ENCODE results near the gene RREB1. TPM values are rescaled to one million over a fixed set of nuclear protein-coding genes. Genes with fewer than 3 reads are reported as not detected.
"Not testable (repeated sequence)": the region's sequence is repeated elsewhere in the genome, so short reads cannot be mapped to it uniquely, and the experiment has no call there.

RREB1 gene
- total RNA-seq, 1 experiment from 2014 or later = 7.0 TPM

DNA sequence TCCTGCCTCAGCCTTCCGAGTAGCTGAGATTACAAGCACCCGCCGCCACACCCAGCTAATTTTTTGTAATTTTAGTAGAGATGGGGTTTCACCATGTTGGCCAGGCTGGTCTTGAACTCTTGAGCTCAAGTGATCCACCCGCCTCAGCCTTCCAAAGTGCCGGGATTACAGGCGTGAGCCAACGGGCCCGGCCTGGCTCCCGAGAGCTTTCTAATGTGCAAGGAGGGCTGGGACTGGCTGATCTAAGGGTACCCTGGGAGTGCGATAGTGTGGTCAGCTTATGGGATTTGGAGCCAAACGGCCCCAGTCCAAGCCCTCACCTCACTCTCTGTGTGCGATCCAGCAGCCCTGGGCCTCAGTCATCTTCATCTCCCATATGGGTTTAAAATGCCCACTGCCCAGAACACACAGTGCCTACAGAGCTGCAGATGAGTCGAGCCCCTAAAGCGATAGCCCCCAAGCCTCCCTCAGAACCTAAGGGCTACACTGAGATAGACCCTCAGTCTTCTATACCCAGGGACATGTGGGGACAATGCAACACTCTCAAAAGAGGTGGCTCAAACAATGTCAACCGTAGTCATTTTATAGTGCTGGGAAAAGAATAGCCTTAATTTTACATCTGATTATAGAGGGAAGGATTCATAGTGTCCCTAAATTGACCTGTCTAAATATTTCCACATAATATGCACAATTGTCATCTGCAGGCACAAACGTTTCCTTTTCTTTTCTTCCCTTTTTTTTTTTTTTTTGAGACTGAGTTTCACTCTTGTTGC lies 155.2 kb downstream of the RREB1 start:
- DNase-seq (ENCODE audit: low read depth) = no peak

DNA sequence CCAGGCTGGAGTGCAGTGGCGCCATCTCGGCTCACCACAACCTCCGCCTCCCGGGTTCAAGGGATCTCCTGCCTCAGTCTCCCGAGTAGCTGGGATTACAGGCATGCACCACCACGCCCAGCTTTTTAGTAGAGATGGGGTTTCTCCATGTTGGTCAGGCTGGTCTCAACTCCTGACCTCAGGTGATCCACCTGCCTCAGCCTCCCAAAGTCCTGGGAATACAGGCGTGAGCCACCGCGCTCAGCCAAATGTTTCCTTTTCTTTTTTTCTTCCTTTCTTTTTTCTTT lies 155.7 kb downstream of the RREB1 start:
- DNase-seq (ENCODE audit: low read depth) = not testable (repeated sequence)

DNA sequence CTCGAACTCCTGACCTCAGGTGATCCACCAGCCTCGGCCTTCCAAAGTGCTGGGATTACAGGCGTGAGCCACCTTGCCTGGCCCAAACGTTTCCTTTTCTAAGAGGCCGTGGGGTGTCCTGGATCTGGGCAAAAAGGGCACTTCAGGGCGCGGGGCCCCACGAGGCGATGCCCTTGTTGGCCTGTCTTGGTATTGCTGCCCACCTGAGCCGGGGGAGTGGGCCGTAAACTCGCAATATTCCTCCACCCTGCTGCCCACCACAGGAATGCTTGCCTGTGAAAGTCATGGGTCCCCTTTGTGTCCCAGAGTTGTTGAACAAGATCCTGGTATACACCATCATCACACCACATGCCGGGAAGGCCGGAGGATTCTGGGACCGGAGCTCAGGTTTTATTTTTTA lies 156.3 kb downstream of the RREB1 start:
- no peak for DNase-seq (ENCODE audit: low read depth)

DNA sequence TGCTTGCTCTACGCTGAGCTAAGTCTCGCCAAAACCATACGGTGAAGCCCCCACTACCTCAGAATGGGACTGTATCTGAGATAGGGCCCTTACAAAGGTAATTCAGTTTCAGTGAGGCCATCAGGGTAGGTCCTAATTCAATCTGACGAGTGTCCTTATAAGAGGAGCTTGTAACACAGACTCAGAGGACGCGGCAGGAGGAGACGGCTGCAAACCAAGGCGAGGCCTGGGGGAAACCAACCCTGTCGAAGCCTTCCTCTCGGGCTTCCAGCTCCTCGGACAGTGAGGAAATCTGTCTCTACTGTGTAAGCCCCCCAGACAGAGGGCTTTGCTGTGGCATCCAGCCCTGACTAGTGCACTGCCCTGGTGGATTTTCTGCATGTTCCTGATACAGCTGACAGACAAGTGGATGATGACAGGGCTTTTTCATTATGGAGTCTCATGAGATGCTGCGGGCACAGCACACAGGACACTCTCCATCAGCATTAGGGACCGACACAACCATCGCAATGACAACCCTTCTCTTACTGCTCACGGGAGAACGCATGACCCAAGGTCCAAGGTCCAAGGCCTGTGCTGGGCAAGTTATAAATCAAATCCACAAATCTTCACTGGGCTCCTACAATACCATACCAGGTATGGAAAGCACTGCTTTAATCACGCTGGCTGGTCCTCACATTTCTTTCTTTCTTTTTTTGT lies 157.1 kb downstream of the RREB1 start:
- no peak for DNase-seq (ENCODE audit: low read depth)

DNA sequence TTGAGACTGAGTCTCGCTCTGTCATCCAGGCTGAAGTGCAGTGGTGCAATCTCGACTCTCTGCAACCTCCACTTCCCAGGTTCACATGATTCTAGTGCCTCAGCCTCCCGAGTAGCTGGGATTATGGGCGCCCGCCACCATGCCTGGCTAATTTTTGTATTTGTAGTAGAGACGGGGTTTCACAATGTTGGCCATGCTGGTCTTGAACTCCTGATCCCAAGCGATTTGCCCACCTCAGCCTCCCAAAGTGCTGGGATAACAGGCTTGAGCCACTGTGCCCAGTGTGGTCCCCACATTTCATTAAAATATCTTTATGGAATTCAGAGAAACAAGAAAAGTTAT lies 157.6 kb downstream of the RREB1 start:
- not testable (repeated sequence) for DNase-seq (ENCODE audit: low read depth)

DNA sequence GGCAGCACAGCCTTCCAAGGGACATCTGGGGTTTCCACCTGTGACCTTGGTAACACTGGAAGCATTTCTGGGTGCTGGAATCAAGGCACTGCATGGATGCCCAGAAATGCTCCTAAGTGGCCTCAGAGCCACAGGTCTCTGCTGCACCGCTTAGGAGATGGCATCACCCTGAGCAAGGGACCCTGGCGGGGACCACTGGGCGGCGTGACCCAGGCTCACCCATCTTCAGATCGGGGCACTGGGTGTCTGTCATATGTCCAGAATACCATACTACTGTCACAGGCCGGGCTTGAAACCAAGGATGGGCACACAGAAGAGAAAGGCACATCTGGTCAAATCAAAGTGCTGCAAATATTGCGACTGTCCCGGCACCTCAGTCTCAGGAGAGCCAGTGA lies 159.3 kb downstream of the RREB1 start:
- no peak for DNase-seq (ENCODE audit: low read depth)

DNA sequence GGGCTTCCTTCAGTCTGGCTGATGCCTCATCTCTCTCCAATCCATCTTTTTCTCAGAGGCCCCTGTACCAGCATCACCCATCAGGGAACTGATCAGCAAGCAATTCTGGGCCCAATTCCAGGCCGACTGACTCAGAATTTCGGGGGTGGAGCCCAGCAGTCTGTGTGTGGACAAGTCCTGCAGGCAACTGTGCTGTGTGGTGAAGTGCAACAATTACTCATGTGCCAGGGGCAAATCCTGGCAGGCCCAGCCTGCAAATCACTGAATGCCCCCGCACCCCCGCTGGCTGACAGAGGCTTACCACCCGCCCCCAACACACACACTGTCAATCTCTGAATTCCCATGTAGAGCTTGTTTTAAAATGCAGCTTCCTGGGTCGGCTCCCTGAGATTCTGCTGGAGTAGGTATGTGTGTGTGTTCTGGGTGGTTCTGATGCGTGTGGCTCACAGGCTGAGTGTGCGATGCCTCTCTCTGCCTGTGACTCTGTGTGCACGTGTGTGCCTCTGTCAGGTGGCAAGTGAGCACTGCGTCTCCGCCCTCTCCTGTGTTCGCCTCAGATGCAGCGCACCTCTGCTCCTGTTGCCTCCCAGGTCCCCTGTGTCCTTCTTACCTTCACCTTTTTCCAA lies 159.8 kb downstream of the RREB1 start:
- DNase-seq (ENCODE audit: low read depth) = peak; percentile 93

DNA sequence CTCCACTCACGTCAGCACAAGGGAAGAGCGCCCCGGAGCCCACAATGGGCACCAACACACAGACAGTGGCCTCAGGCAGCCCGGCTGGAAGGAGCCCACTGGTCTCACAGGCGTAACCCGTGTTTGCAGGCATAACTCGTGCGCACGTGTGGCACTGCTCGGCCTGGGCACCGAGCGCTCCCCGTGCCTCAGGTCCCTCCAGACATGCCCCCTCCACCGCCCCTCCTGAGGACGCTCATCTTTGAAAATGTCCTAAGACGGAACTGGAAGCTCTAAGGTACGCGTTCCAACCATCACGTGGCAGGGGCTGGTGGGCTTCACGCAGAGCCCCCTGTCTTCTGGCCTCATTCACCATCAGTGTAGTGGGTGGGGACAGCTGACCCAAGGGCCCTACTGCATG lies 160.6 kb downstream of the RREB1 start:
- no peak for DNase-seq (ENCODE audit: low read depth)

DNA sequence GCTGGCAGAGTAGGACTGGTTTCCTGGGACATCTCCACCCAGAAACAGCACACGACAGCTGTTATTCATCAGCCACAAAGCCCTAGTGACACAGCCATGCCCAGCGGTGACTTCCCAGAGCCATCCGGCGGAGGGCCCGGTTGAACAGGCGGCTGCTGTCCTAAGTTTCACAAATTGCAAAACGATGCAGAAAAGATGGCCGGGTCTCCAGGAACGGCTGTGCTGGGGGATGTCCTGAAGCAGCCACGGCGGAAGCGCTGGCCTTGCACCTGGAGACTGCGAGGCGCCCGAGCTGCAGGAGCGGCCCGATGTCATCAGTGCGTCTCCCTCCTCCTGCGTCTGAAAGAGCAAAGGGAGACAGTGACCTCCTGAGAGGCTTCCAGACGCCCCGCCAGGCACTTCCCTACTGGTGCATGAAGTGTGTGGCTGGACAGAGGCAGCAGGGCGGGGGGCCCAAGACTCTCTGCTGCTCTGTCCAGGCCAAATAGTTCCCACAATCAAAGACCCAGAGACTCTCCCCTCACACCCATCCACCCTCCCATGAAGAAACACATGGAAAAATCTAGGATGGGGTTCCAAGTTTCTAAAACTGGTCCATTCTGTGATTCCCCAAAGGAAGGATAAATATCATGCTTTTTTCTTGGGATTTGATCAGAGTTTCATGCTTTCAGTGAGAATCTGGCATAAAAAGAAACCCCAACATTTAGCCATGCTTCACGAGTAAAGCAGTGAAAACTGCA lies 161.2 kb downstream of the RREB1 start:
- DNase-seq (ENCODE audit: low read depth) = no peak

DNA sequence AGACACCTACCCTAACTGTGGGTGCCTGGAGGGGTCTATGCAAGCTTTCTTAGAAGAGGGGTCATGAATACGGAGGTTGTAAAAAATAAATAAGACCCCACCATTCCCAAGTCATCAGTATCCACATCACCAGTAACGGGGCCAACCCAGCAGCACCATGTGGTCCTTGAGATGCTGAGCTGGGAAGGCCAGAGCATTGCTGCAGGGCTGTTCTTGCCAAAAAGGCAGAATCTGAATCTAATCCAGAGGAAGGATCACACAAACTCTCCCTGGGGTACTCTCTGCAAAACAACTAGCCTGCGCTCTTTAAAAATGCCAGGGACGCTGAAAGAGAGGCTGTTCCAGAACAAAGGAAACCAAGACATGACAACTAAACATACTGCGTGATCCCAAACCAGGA lies 162.1 kb downstream of the RREB1 start:
- no peak for DNase-seq (ENCODE audit: low read depth)

DNA sequence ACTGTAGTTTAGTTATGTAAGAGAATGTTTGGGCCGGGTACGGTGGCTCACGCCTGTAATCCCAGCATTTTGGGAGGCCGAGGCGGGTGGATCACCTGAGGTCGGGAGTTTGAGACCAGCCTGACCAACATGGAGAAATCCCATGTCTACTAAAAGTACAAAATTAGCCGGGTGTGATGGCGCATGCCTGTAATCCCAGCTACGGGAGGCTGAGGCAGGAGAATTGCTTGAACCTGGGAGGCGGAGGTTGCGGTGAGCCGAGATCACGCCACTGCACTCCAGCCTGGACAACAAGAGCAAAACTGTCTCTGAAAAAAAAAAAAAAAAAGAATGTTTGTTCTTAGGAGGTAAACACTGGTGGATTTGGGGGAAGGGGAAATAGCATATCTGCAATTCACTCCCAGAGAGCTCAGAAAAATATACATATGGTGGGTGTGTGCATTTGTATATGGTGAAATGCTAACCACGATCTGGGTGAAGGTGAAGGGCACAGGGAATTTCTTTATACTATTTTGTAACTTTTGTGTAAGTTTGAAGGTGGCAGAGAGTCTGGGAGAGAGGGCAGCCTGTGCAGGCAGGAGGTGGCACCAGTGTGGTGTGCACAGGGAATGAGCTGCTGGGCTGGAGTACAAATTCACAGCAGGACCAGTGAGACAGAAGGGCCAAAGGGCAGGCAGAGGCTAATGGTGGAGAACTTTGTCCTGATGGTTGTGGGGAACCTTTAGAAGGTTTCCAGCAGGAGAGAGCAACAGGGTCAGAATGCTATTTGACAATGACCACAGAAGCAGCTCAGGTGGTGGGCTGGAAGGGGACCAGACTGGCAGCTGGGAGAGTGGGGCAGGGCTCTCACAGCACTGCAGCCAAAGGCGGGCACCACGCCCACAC lies 162.8 kb downstream of the RREB1 start:
- DNase-seq (ENCODE audit: low read depth) = no peak

DNA sequence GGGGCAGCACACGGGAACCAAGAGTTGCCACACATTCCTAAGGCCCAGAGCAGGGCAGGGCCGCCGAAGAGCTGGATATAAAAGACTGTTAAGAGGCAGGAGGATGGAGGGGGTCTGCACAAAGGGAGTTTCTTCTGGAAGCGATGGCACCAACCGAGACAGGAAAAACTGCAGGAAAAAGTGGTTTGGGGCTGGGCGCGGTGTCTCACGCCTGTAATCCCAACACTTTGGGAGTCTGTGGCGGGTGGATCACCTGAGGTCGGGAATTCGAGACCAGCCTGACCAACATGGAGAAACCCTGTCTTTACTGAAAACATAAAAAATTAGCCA lies 163.4 kb downstream of the RREB1 start:
- no peak for DNase-seq (ENCODE audit: low read depth)

DNA sequence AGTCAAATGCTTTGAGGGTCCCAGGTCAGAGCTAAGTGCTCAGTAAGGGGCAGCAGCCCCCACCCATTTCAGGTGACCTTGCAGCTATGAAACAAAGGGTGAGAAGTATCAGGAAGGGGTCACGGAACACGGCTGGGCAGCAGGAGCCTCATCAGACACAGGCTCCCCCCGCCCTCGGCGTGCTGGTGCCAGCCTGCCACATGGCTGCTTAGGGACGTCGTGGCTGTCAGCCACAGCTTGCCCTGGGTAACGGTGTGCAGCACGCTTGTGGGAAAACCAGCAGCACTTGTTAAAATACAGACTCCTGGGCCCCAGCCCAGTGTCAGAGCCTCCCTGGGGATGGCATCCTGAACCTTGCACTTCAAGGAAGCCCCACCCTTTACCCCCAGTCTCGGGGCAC lies 165.9 kb downstream of the RREB1 start:
- no peak for DNase-seq (ENCODE audit: low read depth)

DNA sequence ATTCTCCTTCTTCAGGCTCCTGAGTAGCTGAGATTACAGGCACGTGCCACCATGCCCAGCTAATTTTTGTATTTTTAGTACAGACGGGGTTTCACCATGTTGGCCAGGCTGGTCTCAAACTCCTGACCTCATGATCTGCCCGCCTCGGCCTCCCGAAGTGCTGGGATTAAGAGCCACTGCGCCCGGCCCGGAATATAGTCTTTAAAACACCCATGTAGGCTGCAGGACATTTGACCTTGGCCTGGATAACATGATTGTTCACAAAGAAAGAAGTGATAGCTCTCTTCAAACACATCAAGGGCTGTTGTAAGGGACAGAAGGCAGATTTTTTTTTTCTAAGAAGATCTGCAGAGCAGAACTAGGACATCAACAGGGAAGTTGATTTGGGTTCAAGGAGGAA lies 166.8 kb downstream of the RREB1 start:
- not testable (repeated sequence) for DNase-seq (ENCODE audit: low read depth)

DNA sequence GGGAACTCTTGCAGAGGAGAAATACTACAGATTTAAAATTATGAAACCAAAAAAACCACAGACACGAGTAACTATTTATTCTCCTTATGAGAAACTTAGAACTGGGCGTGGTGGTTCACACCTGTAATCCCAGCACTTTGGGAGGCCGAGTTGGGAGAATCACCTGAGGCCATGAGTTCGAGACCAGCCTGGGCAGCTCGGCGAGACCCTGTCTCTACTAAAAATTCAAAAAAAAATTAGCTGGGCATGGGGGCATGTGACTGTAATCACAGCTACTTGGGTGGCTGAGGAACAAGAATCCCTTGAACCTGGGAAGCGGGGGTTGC lies 168.4 kb downstream of the RREB1 start:
- DNase-seq (ENCODE audit: low read depth) = no peak

DNA sequence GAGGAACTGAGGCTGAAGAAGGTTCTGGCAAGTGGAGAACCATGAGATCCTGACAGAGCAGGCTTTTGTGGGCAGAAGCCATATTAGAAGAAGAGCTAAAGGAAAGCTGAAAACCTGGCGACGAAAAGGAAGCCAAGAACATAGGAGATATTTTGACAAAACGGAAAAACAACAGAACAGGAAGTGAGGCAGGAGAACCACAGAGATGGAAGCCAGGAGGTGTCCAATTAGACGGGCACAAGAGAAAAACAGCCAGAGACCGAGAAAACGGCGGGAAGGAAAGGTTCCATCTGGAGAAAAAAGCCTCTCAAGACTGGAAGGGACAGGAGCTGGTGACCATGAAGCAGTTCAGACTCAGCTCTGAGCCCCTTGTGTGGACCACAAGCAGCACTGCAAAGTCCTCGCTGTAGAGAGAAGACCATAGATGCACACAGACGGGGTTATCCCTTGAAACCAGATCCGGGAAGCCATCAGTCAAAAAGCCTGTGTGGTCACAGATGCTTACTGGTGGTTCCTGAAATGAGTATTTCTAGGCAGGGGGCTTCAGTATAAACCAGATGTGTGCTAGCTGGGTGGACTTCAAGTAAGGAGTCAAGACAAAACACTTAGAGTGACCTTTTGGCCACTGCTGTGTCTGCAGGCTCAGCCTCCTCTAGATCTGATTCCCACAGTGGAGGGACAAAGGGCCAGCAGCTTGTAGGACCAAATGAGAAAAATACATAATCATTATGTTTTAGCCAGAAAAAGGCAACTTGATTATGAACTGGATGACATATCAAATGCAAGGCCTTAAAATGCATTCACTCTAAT lies 174.5 kb downstream of the RREB1 start:
- no peak for DNase-seq (ENCODE audit: low read depth)

DNA sequence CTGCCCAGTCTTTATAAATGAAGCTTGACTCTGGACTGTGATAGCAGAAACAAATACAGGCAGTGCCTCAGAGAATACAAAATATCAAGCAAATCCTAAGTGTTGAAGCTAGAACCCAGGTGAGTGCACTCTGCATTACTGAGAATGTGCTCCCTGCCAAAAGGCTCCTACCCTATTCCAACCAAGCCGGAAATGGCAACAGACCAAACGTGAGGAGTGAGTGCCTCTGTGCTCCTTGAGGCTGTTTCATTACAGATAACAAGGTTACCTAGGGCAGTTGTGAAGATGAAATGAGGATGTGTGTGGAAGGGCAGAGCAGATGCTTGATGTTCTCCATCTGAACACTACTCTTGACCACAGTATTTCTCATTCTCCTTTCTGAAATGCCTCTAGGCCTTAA lies 175.9 kb downstream of the RREB1 start:
- DNase-seq (ENCODE audit: low read depth) = no peak

DNA sequence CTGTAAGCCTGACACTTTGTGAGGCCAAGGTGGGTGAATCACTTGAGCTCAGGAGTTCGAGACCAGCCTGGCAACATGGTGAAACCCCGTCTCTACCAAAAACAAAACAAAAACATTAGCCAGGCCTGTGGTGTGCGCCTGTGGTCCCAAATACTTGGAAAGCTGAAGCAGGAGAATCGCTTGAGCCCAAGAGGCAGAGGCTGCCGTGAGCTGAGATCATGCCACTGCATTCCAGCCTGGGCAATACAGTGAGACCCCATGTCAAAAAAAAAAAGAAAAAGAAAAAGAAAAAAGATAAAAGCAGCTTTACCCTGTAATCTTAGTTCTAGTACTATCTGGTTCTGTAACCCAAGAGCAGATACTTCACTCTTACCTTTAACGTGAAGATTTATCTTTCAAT lies 177.7 kb downstream of the RREB1 start:
- no peak for DNase-seq (ENCODE audit: low read depth)

DNA sequence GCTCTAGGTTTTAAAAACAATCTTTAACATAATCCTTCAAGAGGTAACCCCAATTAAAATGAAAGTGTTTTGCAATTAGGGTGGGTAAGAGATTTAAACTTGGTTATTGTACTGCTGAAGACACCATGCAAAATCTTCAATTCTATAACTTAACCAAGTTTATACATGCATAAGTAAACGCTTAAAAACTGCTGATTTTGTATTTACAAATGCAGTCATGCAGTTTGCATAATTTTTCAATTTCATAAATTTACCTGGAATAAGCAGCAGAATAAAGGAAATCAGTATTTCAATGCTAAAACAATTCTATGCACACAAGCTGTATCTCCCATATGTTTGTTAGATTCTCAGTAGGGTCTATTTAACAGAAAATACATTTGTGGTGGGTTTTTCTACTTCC lies 182.3 kb downstream of the RREB1 start:
- DNase-seq (ENCODE audit: low read depth) = no peak

DNA sequence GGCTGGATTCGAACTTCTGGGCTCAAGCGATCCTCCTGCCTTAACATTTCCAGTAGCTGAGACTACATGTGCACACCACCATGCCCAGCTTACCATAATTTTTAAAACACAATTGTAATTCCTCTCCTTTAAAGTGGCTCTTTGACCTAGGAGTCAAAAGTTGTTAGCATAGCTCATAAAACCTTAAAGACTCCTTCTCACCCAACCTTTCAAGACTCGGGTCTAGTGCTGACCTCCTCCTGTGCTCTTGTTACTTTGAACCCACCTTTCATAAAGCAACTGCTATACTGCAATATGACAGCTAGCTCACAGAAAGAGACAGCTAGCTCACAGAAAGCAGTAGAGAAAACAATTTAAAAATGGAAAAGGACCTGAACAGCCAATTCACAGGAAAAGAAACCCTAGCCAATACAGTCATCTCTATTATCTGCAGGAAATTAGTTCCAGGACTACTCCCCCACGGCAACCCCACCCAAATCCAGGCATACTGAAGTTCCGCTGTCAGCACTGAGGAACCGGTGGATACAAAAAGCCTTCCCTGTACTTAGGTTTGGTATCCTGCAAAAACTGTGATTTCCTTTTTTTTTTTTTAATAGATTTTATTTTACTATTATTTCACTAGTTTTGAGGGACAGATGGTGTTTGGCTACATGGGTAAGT lies 185.0 kb downstream of the RREB1 start:
- no peak for DNase-seq (ENCODE audit: low read depth)

DNA sequence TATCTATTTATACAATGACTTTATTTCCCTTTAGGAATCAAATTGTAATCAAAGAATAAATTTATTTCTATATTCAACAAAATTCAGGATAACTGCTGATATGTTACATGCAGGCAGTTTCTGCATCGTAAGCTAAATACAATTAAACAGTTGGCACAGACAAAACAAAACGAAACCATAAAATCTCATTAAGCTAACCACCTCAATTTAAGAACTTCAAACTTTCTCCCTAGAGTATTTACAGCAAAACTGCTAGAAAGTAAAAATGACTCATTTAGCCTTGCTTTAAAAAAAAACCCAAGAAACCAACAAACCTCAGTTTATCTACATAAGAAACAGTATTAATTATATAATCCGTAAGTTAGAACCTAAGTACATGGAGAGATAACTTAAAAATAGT lies 188.2 kb downstream of the RREB1 start:
- DNase-seq (ENCODE audit: low read depth) = no peak

Measured in Daoy (cell line).